ENCODE results near the gene FBXL22. TPM values are rescaled to one million over a fixed set of nuclear protein-coding genes. Genes with fewer than 3 reads are reported as not detected.
"Not testable (repeated sequence)": the region's sequence is repeated elsewhere in the genome, so short reads cannot be mapped to it uniquely, and the experiment has no call there.

FBXL22 gene
- total and polyA plus RNA-seq, 2 of the 4 experiments (the other 2 are of a cell fraction): 0.36 to 1.3 TPM

GRCh38 chr15:63617147-63617546 is 20.0 kb downstream of the FBXL22 start:
- ATAC-seq (ENCODE audit: low read depth); dilution Hi-C loops (cut with HindIII; ENCODE audit: low sequenced_read_pairs, unreplicated experiment); H3K14ac ChIP-seq (replicated peaks; ENCODE audit: low read depth, low read length); DNase-seq; H3K4ac ChIP-seq (ENCODE audit: low read depth, low read length); POLR2A ChIA-PET (ENCODE audit: unreplicated experiment); H2AK5ac ChIP-seq (ENCODE audit: low read depth, low read length); H2BK120ac ChIP-seq (ENCODE audit: low read depth, low read length); H3K27ac ChIP-seq (ENCODE audit: insufficient read depth, low read length); H4K20me1 ChIP-seq (ENCODE audit: insufficient read depth, low read length); in situ Hi-C loops (cut with MboI; ENCODE audit: low sequenced_read_pairs); H2BK5ac ChIP-seq (ENCODE audit: low read depth, low read length, poor library complexity, severe bottlenecking); H3K27me3 ChIP-seq (ENCODE audit: control insufficient read depth, insufficient read depth, low read length); CTCF ChIA-PET; H3K4me3 ChIP-seq (ENCODE audit: insufficient read depth, low read depth, low read length); H3K9ac ChIP-seq (ENCODE audit: low read depth, low read length); H3K4me1 ChIP-seq (ENCODE audit: control insufficient read depth, insufficient read depth, low read length); H4K91ac ChIP-seq (ENCODE audit: insufficient read depth, low read depth, low read length); H3K4me2 ChIP-seq (ENCODE audit: low read depth, low read length); H2BK20ac ChIP-seq (ENCODE audit: low read depth, low read length); H2AK9ac ChIP-seq (replicated peaks; ENCODE audit: low read depth, low read length, poor library complexity); H4K5ac ChIP-seq (ENCODE audit: low read depth, low read length); H3K9me1 ChIP-seq (ENCODE audit: insufficient read depth, low read length); H2AFZ ChIP-seq (replicated peaks; ENCODE audit: low read length, poor library complexity); H3K18ac ChIP-seq (ENCODE audit: low read depth, low read length); intact Hi-C loops (cut with micrococcal nuclease); BruUV-seq (replicated peaks); H3K79me1 ChIP-seq (ENCODE audit: low read depth in 1 of 2, low read length in 2 of 2); H3K23ac ChIP-seq (ENCODE audit: low read depth, low read length); H3K9me3 ChIP-seq (ENCODE audit: control insufficient read depth, insufficient read depth, low read length); H4K8ac ChIP-seq (ENCODE audit: low read depth in 2 of 2, low read length in 2 of 2); H3K56ac ChIP-seq (ENCODE audit: extremely low read depth, insufficient read depth, low read length); H2BK15ac ChIP-seq (ENCODE audit: low read depth, low read length): not testable (repeated sequence)
- H3K36me3 ChIP-seq (ENCODE audit: control insufficient read depth, insufficient read depth, low read length): peaks cover 14% of the 10 kb centered on the region
- no CpG with 5 or more reads among the region's 4 CpGs for WGBS, 2 experiments (ENCODE audit: extremely low coverage in 2 of 2, insufficient read length in 1 of 2)

- H2BK5ac ChIP-seq (ENCODE audit: low read depth, low read length, poor library complexity, severe bottlenecking); H3K79me1 ChIP-seq (ENCODE audit: low read depth in 1 of 2, low read length in 2 of 2); H3K9ac ChIP-seq (ENCODE audit: low read depth, low read length); H3K4me3 ChIP-seq (ENCODE audit: insufficient read depth, low read depth, low read length); H2BK20ac ChIP-seq (ENCODE audit: low read depth, low read length); CTCF ChIA-PET; H3K9me1 ChIP-seq (ENCODE audit: insufficient read depth, low read length); H3K14ac ChIP-seq (replicated peaks; ENCODE audit: low read depth, low read length); H3K4me1 ChIP-seq (ENCODE audit: control insufficient read depth, insufficient read depth, low read length); H3K27me3 ChIP-seq (ENCODE audit: control insufficient read depth, insufficient read depth, low read length); DNase-seq; H4K5ac ChIP-seq (ENCODE audit: low read depth, low read length); H4K8ac ChIP-seq (ENCODE audit: low read depth in 2 of 2, low read length in 2 of 2); H3K27ac ChIP-seq (ENCODE audit: insufficient read depth, low read length); ATAC-seq (ENCODE audit: low read depth); intact Hi-C loops (cut with micrococcal nuclease); dilution Hi-C loops (cut with HindIII; ENCODE audit: low sequenced_read_pairs, unreplicated experiment); BruUV-seq (replicated peaks); H3K23ac ChIP-seq (ENCODE audit: low read depth, low read length); H2AK5ac ChIP-seq (ENCODE audit: low read depth, low read length); POLR2A ChIA-PET (ENCODE audit: unreplicated experiment); H2AFZ ChIP-seq (replicated peaks; ENCODE audit: low read length, poor library complexity); H2AK9ac ChIP-seq (replicated peaks; ENCODE audit: low read depth, low read length, poor library complexity); H4K91ac ChIP-seq (ENCODE audit: insufficient read depth, low read depth, low read length); H3K4me2 ChIP-seq (ENCODE audit: low read depth, low read length); H3K9me3 ChIP-seq (ENCODE audit: control insufficient read depth, insufficient read depth, low read length); H3K18ac ChIP-seq (ENCODE audit: low read depth, low read length); in situ Hi-C loops (cut with MboI; ENCODE audit: low sequenced_read_pairs); H3K56ac ChIP-seq (ENCODE audit: extremely low read depth, insufficient read depth, low read length); H2BK15ac ChIP-seq (ENCODE audit: low read depth, low read length); H3K4ac ChIP-seq (ENCODE audit: low read depth, low read length); H4K20me1 ChIP-seq (ENCODE audit: insufficient read depth, low read length); H2BK120ac ChIP-seq (ENCODE audit: low read depth, low read length): not testable (repeated sequence)
- no CpG with 5 or more reads among the region's 3 CpGs for WGBS, 2 experiments (ENCODE audit: extremely low coverage in 2 of 2, insufficient read length in 1 of 2)
- peaks cover 10% of the 10 kb centered on the region for H3K36me3 ChIP-seq (ENCODE audit: control insufficient read depth, insufficient read depth, low read length)
These were observed 20.4 kb downstream of the FBXL22 start for GRCh38 chr15:63617627-63618026.

All from IMR-90 (cell line).